Astrocyte of the spinal cord (primary cell): ENCODE measurements around the gene GRAMD1C.

Experiments used
- DNase-seq: peaks from one replicate; pipeline ENCODE4 v3.0.0; 2011; ENCODE audit warnings: low read depth, low spot score
- H3K4me3 ChIP-seq: 2 replicates; pipeline ENCODE4 v1.5.1; 2011; ENCODE audit warnings: low read depth, mild to moderate bottlenecking, low read length, moderate library complexity
- in situ Hi-C: cut with HindIII; loops from 2 replicates; pipeline ENCODE4 v1.10.0; 2017; ENCODE audit warnings: low sequenced_read_pairs
- TF ChIP-seq, protein P1 (sequence below): IDR thresholded peaks from 2 replicates; pipeline ENCODE4 v1.5.1; 2012; ENCODE audit warnings: low read depth, mild to moderate bottlenecking, low read length, inconsistent platforms

The GRAMD1C gene

DNA sequence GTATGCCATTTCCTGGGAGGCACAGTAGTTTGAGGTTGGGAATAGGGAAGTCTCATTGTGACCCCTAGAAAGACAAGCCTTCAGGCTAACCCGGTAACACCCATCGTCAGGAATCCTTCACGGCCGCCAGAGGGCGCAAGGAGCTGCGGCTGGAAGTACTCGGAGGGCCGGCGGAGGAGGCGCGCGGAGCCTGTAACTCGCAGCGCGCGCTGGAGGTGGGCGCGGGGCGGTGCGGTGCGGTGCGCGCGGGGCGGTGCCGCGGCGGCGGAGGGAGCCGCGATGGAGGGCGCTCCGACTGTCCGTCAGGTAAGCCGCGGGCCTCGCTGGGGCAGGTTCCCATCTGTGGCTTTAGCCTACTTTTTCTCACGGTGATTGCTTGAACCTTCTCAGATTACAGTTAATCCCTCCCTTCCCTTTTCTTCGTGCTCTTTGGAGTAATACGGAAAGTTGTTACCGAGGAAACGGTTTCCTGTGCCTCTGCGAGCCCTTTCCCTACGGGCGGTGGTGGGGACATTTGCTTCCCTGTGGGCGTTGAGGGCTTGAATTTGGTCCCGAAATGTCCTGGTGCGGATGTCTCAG lies at the start of gene GRAMD1C:
TSS of gene GRAMD1C (plus strand) at position 158 of the 579 bp plus-strand sequence. CDS start at position 280, 122 bp downstream.
- peak within 1 kb of the TSS; percentile 78 for H3K4me3 ChIP-seq
- peak; percentile 89 for DNase-seq
- in situ Hi-C loops = no loop called here
- TF ChIP-seq, protein P1, sequence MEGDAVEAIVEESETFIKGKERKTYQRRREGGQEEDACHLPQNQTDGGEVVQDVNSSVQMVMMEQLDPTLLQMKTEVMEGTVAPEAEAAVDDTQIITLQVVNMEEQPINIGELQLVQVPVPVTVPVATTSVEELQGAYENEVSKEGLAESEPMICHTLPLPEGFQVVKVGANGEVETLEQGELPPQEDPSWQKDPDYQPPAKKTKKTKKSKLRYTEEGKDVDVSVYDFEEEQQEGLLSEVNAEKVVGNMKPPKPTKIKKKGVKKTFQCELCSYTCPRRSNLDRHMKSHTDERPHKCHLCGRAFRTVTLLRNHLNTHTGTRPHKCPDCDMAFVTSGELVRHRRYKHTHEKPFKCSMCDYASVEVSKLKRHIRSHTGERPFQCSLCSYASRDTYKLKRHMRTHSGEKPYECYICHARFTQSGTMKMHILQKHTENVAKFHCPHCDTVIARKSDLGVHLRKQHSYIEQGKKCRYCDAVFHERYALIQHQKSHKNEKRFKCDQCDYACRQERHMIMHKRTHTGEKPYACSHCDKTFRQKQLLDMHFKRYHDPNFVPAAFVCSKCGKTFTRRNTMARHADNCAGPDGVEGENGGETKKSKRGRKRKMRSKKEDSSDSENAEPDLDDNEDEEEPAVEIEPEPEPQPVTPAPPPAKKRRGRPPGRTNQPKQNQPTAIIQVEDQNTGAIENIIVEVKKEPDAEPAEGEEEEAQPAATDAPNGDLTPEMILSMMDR = peak; percentile 90

DNA sequence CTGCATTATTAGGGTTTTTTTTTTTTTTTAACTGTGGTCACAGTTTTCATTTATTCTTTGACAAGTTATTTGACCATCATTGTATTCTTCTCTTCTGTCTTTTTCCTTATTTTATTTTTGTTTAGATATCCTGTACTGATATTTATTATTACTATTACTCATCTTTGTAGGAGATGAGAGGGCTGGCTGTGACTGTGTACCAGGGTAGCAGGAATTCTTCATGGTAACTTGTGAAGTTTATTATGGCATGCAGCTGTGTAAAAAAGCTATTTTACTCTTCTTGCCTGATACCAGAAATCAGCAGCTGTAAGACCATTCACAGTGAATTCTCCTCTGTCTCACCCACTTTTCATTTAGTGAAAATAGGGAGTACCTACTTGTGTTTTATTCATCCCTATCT lies 47.2 kb upstream of the GRAMD1C start:
- TF ChIP-seq, protein P1 = no peak
- DNase-seq = peak; percentile 33
- no peak overlapping the region for H3K4me3 ChIP-seq
- in situ Hi-C loops = no loop called here

GRCh38 chr3:113794526-113794925 lies 44.1 kb upstream of the GRAMD1C start:
- no peak overlapping the region for H3K4me3 ChIP-seq
- TF ChIP-seq, protein P1 = no peak
- in situ Hi-C loops = no loop called here
- no peak for DNase-seq

DNA sequence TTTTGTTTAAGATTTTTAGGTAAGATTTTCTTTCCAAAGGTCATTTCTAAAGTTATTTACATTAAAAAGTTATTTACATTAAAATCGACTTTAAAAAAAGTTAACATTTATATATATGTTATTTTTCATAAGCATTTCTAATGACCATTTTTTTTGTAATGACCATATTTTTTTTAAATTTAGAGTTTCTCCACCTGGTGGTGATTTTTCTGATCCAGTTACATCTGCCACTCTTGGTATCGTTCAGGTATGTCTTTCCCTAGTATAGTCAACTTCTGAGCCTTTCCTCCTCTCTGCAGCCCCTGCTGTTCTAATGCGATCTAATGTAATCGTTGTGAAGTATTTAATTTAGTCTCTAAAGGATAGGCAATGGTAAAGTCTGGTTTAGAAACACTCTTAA lies 42.9 kb upstream of the GRAMD1C start:
- in situ Hi-C loops = no loop called here
- no peak for DNase-seq
- TF ChIP-seq, protein P1 = no peak
- H3K4me3 ChIP-seq = no peak overlapping the region

DNA sequence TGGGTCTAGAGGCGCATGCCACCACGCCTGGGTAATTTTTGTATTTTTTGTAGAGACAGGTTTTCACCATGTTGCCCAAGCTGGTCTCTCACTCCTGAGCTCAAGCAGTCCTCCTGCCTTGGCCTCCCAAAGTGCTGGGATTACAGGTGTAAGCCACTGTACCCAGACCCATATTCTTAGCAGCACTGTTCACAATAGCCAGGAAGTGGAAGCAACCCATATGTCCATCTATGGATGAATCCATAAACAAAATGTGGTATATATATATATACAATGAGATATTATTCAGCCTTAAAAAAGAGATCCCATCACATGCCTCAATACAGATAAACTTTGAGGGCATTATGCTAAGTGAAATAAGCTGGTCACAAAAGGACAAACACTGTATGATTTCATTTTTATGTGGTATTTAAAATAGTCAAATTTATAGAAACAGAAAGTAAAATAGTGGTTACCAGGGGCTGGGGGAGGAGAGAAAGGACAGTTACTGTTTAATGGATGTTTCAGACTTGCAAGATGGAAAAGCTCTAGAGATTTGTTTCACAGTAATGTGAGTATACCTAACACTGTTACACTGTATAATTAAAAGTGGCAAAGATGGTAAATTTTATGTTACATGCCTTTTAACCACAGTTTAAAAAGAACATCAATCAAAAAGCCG lies 35.7 kb upstream of the GRAMD1C start:
- H3K4me3 ChIP-seq = no peak overlapping the region
- TF ChIP-seq, protein P1 = no peak
- DNase-seq = no peak
- in situ Hi-C loops = no loop called here

GRCh38 chr3:113804661-113805060 lies 33.9 kb upstream of the GRAMD1C start:
- in situ Hi-C loops = no loop called here
- DNase-seq = no peak

More at GRCh38 chr3:113804661-113805060, 33.9 kb upstream of the GRAMD1C start:
- no peak overlapping the region for H3K4me3 ChIP-seq
- TF ChIP-seq, protein P1 = no peak
